GM23338 (cell line): Measurements from ENCODE around the gene CCDC178. TPM values are rescaled to one million over a fixed set of nuclear protein-coding genes. Genes with fewer than 3 reads are reported as not detected.

Experiments
- ATAC-seq: fragments of 200-7000 bp; cut with Tn5 transposase; 3 replicates; pipeline ENCODE4 v1.9.1; 2020
- DNase-seq: peaks from one replicate; pipeline ENCODE4 v3.0.0-alpha.2; 2015; ENCODE audit warnings: low spot score
- H2AFZ ChIP-seq: fragments of 200-600 bp; sonication (generic); 2 replicates; pipeline ENCODE4 v1.8.0; 2016; ENCODE audit warnings: antibody characterized with exemption, mild to moderate bottlenecking, moderate library complexity
- H3F3A ChIP-seq: fragments of 200-600 bp; sonication (generic); replicated peaks from 2 replicates; pipeline ENCODE4 v1.8.0; 2017; ENCODE audit warnings: antibody characterized with exemption, mixed run types, low read depth
- H3K27ac ChIP-seq: fragments of 200-600 bp; sonication (generic); 2 replicates; pipeline ENCODE4 v1.6.1; 2016; ENCODE audit warnings: low read depth
- H3K27me3 ChIP-seq: fragments of 200-600 bp; sonication (generic); 2 replicates; pipeline ENCODE4 v1.8.0; 2016; ENCODE audit warnings: mild to moderate bottlenecking, mixed run types, moderate library complexity; ENCODE audit not compliant: insufficient read depth
- H3K36me3 ChIP-seq: fragments of 200-600 bp; sonication (generic); 2 replicates; pipeline ENCODE4 v1.8.0; 2016; ENCODE audit warnings: mild to moderate bottlenecking; ENCODE audit not compliant: insufficient read depth
- H3K4me1 ChIP-seq: fragments of 200-600 bp; sonication (generic); 2 replicates; pipeline ENCODE4 v1.8.0; 2016; ENCODE audit warnings: mild to moderate bottlenecking, moderate library complexity; ENCODE audit not compliant: insufficient read depth
- H3K4me2 ChIP-seq: fragments of 200-600 bp; sonication (generic); 2 replicates; pipeline ENCODE4 v1.7.1; 2017; ENCODE audit warnings: mixed run types
- H3K4me3 ChIP-seq: fragments of 200-600 bp; sonication (generic); 2 replicates; pipeline ENCODE4 v1.6.1; 2016; ENCODE audit warnings: mixed run types
- H3K79me2 ChIP-seq: fragments of 200-600 bp; sonication (generic); replicated peaks from 2 replicates; pipeline ENCODE4 v1.8.0; 2017; ENCODE audit warnings: mild to moderate bottlenecking; ENCODE audit not compliant: insufficient read depth
- H3K9me2 ChIP-seq: fragments of 200-600 bp; sonication (generic); 2 replicates; pipeline ENCODE4 v1.8.0; 2017; ENCODE audit not compliant: insufficient read depth
- H4K20me1 ChIP-seq: fragments of 200-600 bp; sonication (generic); replicated peaks from 2 replicates; pipeline ENCODE4 v1.8.0; 2017; ENCODE audit warnings: mild to moderate bottlenecking; ENCODE audit not compliant: insufficient read depth
- H3K27ac Mint-ChIP-seq: 2 replicates; pipeline ENCODE4 v1.8.0; 2020; ENCODE audit warnings: inconsistent platforms, mild to moderate bottlenecking, moderate library complexity, mixed read lengths
- H3K27me3 Mint-ChIP-seq: 3 replicates; pipeline ENCODE4 v1.8.0; 2022; ENCODE audit warnings: low read depth, mild to moderate bottlenecking, moderate library complexity, mixed read lengths, inconsistent platforms; ENCODE audit not compliant: insufficient read depth, poor library complexity
- H3K36me3 Mint-ChIP-seq: 3 replicates; pipeline ENCODE4 v1.8.0; 2021; ENCODE audit warnings: low read depth, mild to moderate bottlenecking, inconsistent platforms, moderate library complexity, mixed read lengths
- H3K4me1 Mint-ChIP-seq: 3 replicates; pipeline ENCODE4 v1.8.0; 2020; ENCODE audit warnings: mild to moderate bottlenecking, inconsistent platforms, mixed read lengths
- H3K4me3 Mint-ChIP-seq: 3 replicates; pipeline ENCODE4 v1.8.0; 2021; ENCODE audit warnings: moderate library complexity, mild to moderate bottlenecking, inconsistent platforms, mixed read lengths
- H3K9me3 Mint-ChIP-seq: 3 replicates; pipeline ENCODE4 v1.8.0; 2020; ENCODE audit warnings: moderate library complexity, mild to moderate bottlenecking, inconsistent platforms, mixed read lengths
- EZH2 ChIP-seq: fragments of 200-600 bp; sonication (generic); IDR thresholded peaks from one replicate; pipeline ENCODE4 v1.8.0; 2017; ENCODE audit warnings: antibody characterized with exemption, mild to moderate bottlenecking, low read depth; ENCODE audit not compliant: unreplicated experiment
- EZH2phosphoT487 ChIP-seq: fragments of 200-600 bp; sonication (generic); IDR thresholded peaks from one replicate; pipeline ENCODE4 v1.8.1; 2018; ENCODE audit warnings: antibody characterized with exemption; ENCODE audit not compliant: unreplicated experiment
- JUNB ChIP-seq: IDR thresholded peaks from one replicate; pipeline ENCODE4 v1.6.1; 2016; ENCODE audit warnings: antibody characterized with exemption; ENCODE audit not compliant: unreplicated experiment
- REST ChIP-seq: IDR thresholded peaks from one replicate; pipeline ENCODE4 v1.6.1; 2018; ENCODE audit warnings: antibody characterized with exemption; ENCODE audit not compliant: unreplicated experiment
- ZNF114 ChIP-seq: fragments of 250-450 bp; sonication (Bioruptor Pico); IDR thresholded peaks from 2 replicates; pipeline ENCODE4 v1.5.0; 2020; ENCODE audit warnings: mild to moderate bottlenecking, moderate library complexity
- ZNF331 ChIP-seq: fragments of 250-450 bp; sonication (Bioruptor Pico); IDR thresholded peaks from 2 replicates; pipeline ENCODE4 v1.5.0; 2020; ENCODE audit warnings: low read depth, mild to moderate bottlenecking, moderate library complexity
- polyA plus RNA-seq: library from polyadenylated mRNA; unstranded; fragments of >200 nt; fragmentation: Nextera tagmentation; extraction: Ambion mirVana; gene quantifications from 2 replicates; pipeline ENCODE4 v1.2.1, GENCODE V29; 2016
- total RNA-seq: library from RNA; depleted of rRNA; stranded (reverse); fragments of >200 nt; shearing (Covaris generic); gene quantifications from 2 replicates; pipeline ENCODE4 v1.2.3, GENCODE V29; 2014
- TF ChIP-seq, protein P1 (sequence below), 2 experiments: fragments of 200-600 bp in 1 of 2; sonication (generic) in 1 of 2; conservative IDR thresholded peaks; 2 replicates each; pipeline versions ENCODE4 v1.5.1 to v1.6.1; 2016 to 2017; ENCODE audit warnings: antibody characterized with exemption in 2 of 2, low read depth in 2 of 2, mild to moderate bottlenecking in 2 of 2, moderate library complexity in 1 of 2

Gene CCDC178
- total and polyA plus RNA-seq, 2 experiments from 2014 or later: 0.17 to 0.24 TPM

DNA sequence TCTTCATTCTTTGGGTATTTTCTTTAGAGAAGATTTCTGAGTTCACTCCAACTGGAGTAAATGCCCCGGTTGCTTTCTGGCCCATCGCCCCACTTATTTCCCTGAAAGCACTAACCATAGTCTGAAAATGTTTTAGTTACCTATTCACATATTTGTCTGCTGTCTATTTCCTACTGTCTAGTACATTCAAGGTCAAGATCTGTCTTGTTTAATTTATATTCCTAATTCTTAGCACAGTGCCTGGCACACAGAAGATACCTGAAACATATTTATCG, 533.3 kb downstream of the CCDC178 start (continued):
- TF ChIP-seq ZNF331 (CRISPR knock-in tag): no peak
- no peak for TF ChIP-seq ZNF114
- TF ChIP-seq JUNB: no peak
- TF ChIP-seq, protein P1, sequence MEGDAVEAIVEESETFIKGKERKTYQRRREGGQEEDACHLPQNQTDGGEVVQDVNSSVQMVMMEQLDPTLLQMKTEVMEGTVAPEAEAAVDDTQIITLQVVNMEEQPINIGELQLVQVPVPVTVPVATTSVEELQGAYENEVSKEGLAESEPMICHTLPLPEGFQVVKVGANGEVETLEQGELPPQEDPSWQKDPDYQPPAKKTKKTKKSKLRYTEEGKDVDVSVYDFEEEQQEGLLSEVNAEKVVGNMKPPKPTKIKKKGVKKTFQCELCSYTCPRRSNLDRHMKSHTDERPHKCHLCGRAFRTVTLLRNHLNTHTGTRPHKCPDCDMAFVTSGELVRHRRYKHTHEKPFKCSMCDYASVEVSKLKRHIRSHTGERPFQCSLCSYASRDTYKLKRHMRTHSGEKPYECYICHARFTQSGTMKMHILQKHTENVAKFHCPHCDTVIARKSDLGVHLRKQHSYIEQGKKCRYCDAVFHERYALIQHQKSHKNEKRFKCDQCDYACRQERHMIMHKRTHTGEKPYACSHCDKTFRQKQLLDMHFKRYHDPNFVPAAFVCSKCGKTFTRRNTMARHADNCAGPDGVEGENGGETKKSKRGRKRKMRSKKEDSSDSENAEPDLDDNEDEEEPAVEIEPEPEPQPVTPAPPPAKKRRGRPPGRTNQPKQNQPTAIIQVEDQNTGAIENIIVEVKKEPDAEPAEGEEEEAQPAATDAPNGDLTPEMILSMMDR (conservative IDR thresholded peaks at IDR 0.05; ENCODE audit: low read depth in 2 of 2): no peak

DNA sequence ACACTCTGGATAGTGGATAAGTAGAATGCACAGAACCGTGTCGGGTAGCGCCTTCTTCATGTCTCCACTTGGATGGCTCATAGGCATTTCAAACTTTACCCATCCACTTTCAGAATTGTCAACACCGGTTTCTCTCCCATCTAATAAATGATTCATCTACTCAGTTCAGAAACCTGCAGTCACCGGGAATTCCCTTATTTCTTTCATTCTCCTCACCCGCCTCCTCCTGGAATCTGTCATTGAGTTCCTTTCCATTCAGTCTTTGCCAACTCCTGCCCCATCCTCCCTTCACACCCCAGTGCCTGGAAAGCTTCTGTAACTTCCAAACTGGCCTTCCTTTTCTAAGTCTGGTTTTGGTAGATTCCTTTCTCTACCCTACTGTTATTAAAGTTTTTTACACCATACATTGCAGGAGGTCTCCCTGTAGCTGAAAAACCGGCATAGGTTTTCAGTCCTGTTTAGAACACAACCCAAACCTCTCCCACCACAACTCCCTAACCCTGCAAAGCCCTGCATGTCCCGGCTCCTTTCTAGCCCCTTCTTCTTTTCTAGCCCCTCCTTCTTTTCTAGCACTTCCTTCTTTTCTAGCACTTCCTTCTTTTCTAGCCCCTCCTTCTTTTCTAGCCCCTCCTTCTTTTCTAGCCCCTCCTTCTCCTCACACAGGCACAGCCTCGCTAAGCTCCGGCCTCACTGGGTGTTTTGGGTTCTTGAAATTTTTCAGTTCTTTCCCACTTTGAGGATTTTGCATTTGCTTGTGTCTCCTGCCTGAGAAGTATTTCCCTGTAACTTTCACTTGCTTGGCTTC, 533.8 kb downstream of the CCDC178 start:
- Histone ChIP-seq H3K4me2 (no peak overlapping the region), H3K36me3 (no peaks in the 10 kb centered on the region), H4K20me1 (no peaks in the 10 kb centered on the region), H3K79me2 (no peaks in the 10 kb centered on the region), H3K27me3 (no peaks in the 10 kb centered on the region), H3K9me2 (0 out of 2 replicates have a peak, but pooled peaks cover 4% of the 10 kb centered on the region), H3K27ac (no peak overlapping the region), H3K4me3 (no peak overlapping the region), H2AFZ (peak overlapping the region; percentile 93; the same call in 1 of the 2 replicates), H3F3A (no peaks in the 10 kb centered on the region), H3K4me1 (peaks cover 4% of the 10 kb centered on the region)
- Mint-ChIP-seq H3K27ac (no peak overlapping the region), H3K9me3 (no peaks in the 10 kb centered on the region; the same call in 2 of the 3 replicates), H3K4me1 (peaks cover 11% of the 10 kb centered on the region), H3K4me3 (no peak overlapping the region), H3K27me3 (peaks cover 1% of the 10 kb centered on the region), H3K36me3 (no peaks in the 10 kb centered on the region)
- TF ChIP-seq EZH2phosphoT487 (no peak), EZH2 (no peak), REST (no peak)
- TF ChIP-seq, protein P1 (conservative IDR thresholded peaks at IDR 0.05; ENCODE audit: low read depth in 2 of 2): no peak
- DNase-seq (peak; percentile 17), ATAC-seq (no peak)
